ENCODE measurements around the gene LHB.

Gene LHB

GRCh38 chr19:49006905-49007304 is 10.0 kb downstream of the LHB start:
- no peak for DNase-seq

GRCh38 chr19:49004964-49005614 is 11.8 kb downstream of the LHB start:
- no peak for DNase-seq

DNA sequence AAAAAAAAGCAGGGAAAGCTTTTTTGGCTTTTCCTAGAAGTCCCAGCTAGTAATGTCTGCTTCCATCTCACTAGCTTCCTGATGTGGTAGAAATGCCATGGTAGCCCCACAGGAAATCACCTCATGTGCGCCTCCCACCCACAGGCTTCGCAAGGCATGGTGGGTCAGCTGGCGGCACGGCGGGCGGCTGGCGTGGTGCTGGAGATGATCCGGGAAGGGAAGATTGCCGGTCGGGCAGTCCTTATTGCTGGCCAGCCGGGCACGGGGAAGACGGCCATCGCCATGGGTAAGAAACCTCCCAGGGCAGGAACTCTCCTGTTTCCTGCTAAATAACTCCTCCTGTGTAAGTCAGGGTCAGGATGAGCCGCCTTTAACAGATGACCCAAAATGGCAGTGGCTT is 12.8 kb downstream of the LHB start:
- no peak for DNase-seq

DNA sequence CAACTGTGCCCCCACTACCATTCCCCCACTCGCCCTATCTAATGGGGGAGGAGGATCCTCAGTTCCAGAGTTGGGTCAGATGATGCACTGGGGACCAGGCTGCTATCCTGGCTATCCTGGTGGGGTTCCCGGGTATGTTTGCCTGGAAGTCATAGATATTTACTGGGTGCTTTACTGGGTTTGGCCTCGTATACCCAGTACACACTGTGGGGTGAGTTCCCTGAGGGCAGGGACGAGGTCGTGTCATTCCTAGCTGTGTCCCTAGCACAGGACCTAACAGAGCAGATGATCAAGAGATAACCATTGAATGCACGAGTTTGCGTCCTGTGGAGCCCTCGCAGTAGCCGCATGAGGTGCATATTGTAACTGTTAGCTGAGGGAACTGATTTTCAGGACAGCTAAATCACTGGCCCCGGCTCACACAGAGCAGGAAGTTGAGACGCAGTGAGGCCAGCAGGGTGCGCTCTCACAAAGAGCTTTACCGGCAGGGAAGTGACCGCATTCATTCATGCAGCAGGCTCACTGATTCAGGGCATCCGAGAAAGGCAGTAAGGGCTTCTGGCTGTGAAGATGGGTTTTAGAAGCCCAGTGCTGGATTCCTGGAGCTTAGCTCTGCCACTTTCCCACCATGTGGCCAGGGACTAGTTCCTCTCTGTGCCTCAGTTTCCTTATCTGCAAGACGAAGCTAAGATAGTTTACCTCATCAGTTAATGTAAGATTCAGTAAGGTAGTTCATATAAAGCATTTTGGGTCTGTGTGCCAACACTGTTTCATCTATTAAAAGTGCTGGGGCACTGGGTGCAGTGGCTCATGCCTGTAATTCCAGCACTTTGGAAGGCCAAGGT is 17.2 kb downstream of the LHB start:
- DNase-seq: peak; percentile 53

- DNase-seq: peak; percentile 31
Observed at GRCh38 chr19:48997972-48998371, 18.9 kb downstream of the LHB start.

GRCh38 chr19:48994035-48994386 is 22.9 kb downstream of the LHB start:
- no peak for DNase-seq

- DNase-seq: peak; percentile 98
Observed at GRCh38 chr19:48993175-48994034, 23.5 kb downstream of the LHB start, which contains the start of the genes GYS1 and RUVBL2. Gene GYS1 (minus strand): TSS chr19:48993309. CDS start chr19:48993112, 197 bp downstream. Gene RUVBL2 (plus strand): TSS chr19:48993887. CDS start chr19:48993912, 25 bp downstream.

DNA sequence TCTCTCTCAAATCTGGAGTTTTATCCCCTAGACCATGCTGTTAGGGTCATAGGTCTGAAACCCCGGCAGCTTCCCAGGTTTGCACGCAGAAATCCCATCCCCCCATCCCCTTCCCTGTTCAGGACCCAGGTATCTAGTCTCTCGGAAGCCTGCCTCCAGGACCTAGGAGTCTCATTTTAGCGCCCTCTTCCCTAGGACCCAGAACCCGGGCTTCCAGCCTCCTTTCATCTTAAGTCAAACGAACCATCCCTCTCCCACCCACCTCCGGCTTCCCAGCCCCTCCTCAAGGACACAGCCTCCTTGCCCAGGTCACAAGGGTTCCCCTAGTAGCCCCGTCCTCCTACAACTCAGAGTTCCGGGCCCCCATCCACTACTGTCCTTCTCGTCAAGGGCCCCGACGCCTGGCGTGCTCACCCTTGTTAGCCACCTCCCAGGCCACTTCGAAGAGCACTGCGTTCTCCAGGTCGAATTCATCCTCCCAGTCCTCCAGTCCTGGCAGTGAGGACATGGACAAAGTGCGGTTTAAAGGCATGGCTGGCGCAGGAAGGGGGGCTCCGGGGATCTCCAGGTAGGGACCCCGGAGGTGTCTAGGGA is 24.2 kb downstream of the LHB start:
- DNase-seq: no peak

DNA sequence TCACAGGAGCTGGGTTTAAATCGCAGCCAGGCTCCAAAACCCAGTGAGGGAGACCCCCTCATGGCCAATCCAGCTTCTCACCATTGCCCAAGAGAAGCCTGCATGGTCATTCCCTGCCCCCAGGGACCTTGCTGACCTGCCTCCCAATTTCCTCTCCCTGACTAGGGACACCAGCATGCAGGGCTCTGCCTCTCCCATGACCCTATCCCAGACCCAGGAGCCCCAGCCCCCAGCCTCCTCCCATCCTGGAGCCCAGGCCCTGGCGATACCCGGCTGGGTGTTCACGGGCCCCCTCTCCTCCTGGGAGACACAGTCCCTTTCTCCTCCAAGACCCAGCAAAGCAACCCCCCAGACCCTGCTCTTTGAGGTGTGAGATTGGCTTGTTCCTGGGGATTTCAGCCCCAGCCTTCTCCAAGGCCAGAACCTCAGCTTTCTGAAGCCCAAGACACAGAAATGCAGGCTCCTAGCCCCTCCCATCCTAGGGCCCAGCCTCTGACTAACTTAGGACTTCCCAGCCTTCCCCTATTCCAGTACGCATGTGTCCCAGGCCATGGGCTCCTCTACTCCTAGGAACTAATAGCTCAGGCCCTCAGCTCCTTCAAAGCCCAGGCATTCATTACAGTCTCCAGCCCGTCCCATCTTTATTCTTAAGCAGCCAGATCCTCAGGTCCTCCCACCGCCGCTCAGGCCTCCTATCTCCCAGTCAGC is 24.9 kb downstream of the LHB start:
- DNase-seq: no peak

DNA sequence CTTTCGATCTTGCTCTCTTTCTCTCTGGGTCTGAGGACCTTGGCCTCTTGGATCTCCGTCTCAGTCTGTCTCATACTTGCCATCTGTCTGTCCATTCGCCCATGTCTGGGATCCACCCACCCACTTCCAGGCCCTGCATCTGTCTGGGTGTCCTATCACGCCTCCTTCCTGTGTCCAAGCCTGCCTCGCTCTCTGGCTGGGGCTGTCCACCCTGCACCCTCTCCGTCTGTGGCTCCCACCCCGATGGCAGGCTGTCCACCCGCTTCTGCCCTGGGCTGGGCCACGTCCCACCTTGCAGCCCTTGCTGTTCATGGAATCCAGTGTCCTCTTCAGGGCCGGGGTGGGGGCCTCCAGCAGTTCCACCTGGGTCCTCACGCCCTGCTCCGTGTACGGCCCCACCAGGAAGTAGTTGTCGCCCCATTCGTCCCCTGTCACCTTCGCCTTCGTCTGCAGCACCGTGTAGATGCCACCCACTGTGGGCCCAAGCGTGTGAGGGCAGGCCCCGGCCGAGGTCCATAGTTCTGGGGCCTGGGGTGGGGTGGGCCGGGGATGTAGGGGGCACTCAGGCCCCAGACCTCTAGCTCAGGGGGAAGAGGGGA is 25.8 kb downstream of the LHB start:
- no peak for DNase-seq

DNA sequence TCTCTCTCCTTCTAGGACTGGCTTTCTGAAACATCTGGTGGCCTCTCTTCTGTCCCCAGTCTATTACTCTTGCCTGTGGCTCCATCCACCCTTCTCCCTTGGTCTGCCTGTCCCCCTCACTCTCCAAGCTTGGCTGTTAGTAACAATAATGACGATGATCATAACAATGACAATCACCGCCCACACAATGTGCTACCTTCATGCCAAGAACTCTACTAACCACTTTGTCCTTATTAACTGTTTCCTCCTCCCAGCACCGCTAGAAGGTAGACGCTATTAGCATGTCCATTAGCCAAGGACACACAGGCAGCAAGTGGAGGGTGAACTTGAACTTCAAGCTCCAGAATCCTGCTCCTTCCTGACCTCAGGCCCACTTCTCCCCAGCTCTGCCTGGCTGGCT is 26.5 kb downstream of the LHB start:
- DNase-seq: no peak

GRCh38 chr19:48989701-48990291 is 27.1 kb downstream of the LHB start:
- DNase-seq: no peak

- DNase-seq: no peak
Observed at GRCh38 chr19:48988860-48989259, 28.0 kb downstream of the LHB start.

- DNase-seq: no peak
Observed at GRCh38 chr19:48988286-48988685, 28.6 kb downstream of the LHB start.

DNA sequence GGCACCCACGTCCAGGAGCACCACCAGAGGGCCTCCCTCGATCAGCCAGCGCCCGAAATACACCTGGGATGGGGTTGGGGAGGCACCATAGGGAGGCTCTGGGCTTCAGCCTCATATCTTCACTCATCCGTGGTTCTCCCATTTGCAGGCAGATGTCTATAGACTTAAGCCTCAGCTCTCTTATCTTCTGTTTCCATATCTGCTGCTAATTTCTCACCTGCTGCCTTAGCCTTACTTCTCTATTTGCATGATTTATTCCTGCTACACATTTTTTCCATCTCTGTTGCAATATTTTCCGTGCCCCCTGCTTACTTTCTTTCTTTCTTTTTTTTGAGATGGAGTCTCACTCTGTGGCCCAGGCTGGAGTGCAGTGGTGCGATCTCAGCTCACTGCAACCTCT is 29.6 kb downstream of the LHB start:
- no peak for DNase-seq

DNA sequence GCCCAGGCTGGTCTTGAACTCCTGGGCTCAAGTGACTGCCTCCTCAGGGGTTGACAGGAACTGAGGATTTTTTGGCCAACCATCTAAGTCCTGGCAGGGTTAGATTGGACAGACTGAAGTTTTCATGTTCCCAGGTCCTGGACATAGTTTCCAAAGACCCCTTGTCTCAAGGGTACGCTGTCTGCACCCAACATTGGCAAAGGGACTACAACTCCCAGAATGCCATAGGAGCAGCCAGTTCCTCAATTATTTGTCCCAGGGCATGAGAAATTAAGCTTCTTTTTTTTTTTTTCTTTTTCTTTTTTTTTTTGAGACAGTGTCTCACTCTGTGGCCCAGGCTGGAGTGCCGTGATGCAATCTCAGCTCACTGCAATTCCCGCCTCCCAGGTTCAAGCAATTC is 30.7 kb downstream of the LHB start:
- no peak for DNase-seq

DNA sequence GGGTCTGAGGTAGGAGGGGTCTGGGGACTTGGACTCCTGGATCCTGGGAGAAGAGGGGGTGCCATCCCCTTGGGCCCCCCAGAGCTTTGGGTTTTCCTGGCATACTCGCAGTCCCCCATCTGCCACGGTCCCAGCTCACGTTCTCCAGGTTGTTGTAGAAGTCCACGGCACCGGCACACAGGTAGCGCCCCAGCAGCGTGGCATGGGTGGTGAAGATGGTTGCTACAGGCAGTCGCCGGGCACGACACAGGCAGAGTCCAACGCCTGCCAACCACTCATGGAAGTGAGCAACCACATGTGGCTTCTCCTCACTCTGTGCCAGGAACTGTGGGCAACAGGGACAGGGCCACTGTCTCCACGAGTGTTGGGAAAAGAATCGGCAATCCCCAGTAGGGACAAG is 31.2 kb downstream of the LHB start:
- DNase-seq: no peak

- DNase-seq: no peak
Observed at GRCh38 chr19:48982280-48982679, 34.6 kb downstream of the LHB start.

- no peak for DNase-seq
Observed at GRCh38 chr19:48977061-48977460, 39.8 kb downstream of the LHB start.

GRCh38 chr19:48975947-48976847 is 40.7 kb downstream of the LHB start:
- DNase-seq: no peak
